B cell (primary cell): ENCODE data around the gene RNF217. TPM values are rescaled to one million over a fixed set of nuclear protein-coding genes. Genes with fewer than 3 reads are reported as not detected.

Source experiments
- ATAC-seq: fragments of 200-7000 bp; cut with Tn5 transposase; one replicate; pipeline ENCODE4 v1.10.0; 2021; ENCODE audit warnings: low read depth, mild to moderate bottlenecking, moderate number of reproducible peaks, moderate library complexity
- CTCF ChIA-PET: fragments of 350-600 bp; sonication (Branson Sonifier 250); formaldehyde crosslinking; loops from one replicate; lab custom pipeline; 2021; ENCODE audit warnings: antibody characterized with exemption, inconsistent platforms; lab: Charles Lee
- POLR2A ChIA-PET: fragments of 350-600 bp; sonication (Branson Sonifier 250); formaldehyde crosslinking; loops from one replicate; lab custom pipeline; 2021; ENCODE audit warnings: antibody characterized with exemption; lab: Charles Lee
- DNase-seq: peaks from one replicate; pipeline ENCODE4 v3.0.0; 2013
- H2AFZ ChIP-seq: 2 replicates; pipeline ENCODE4 v1.6.1; 2012; ENCODE audit warnings: mild to moderate bottlenecking, low read depth, low read length; ENCODE audit not compliant: insufficient read depth, poor library complexity, severe bottlenecking
- H3K27ac ChIP-seq, 2 donors: 1 replicate in 1 of 2; 2 replicates in 1 of 2; pipeline ENCODE4 v1.5.1; 2012 to 2013; ENCODE audit warnings: low read length in 2 of 2, mild to moderate bottlenecking in 2 of 2, moderate library complexity in 1 of 2
- H3K27me3 ChIP-seq, 4 experiments: fragments of 200-600 bp in 1 of 4; sonication (generic) in 1 of 4; replicated peaks in 1 of 4; 1 replicate in 2 of 4; 2 replicates in 2 of 4; pipeline versions ENCODE4 v1.6.1 to v1.7.0; 2013 to 2016; ENCODE audit warnings: low read length in 3 of 4, mild to moderate bottlenecking in 2 of 4, mixed read lengths in 1 of 4, moderate library complexity in 1 of 4; ENCODE audit not compliant: insufficient read depth in 4 of 4, control insufficient read depth in 3 of 4; ENCODE audit errors: control extremely low read depth in 1 of 4
- H3K36me3 ChIP-seq, 2 experiments: replicated peaks in 1 of 2; 1 replicate in 1 of 2; 2 replicates in 1 of 2; pipeline versions ENCODE4 v1.6.1 to v1.7.1; 2013; ENCODE audit warnings: low read length in 1 of 2; ENCODE audit not compliant: insufficient read depth in 2 of 2, control insufficient read depth in 1 of 2; ENCODE audit errors: control extremely low read depth in 1 of 2, extremely low read depth in 1 of 2
- H3K4me1 ChIP-seq, 2 donors: fragments of 200-600 bp in 1 of 2; sonication (generic) in 1 of 2; 1 replicate in 1 of 2; 2 replicates in 1 of 2; pipeline versions ENCODE4 v1.5.1 to v1.6.1; 2013 to 2017; ENCODE audit warnings: low read length in 2 of 2; ENCODE audit not compliant: control insufficient read depth in 2 of 2, insufficient read depth in 2 of 2
- H3K4me2 ChIP-seq: replicated peaks from 2 replicates; pipeline ENCODE3; 2012; ENCODE audit warnings: mild to moderate bottlenecking, low read depth, low read length; ENCODE audit not compliant: poor library complexity, severe bottlenecking
- H3K4me3 ChIP-seq, 5 experiments: fragments of 200-600 bp in 1 of 5; sonication (generic) in 1 of 5; 1 replicate in 3 of 5; 2 replicates in 2 of 5; pipeline versions ENCODE4 v1.5.1 to v1.7.0; 2011 to 2016; ENCODE audit warnings: low read length in 4 of 5, mild to moderate bottlenecking in 4 of 5, low read depth in 2 of 5, control low read depth in 1 of 5, moderate library complexity in 1 of 5; ENCODE audit not compliant: insufficient read depth in 1 of 5; ENCODE audit errors: control extremely low read depth in 1 of 5, extremely low read depth in 1 of 5
- H3K79me2 ChIP-seq: fragments of 200-600 bp; sonication (generic); one replicate; pipeline ENCODE4 v1.6.0; 2016; ENCODE audit warnings: low read length; ENCODE audit not compliant: control insufficient read depth, insufficient read depth
- H3K9ac ChIP-seq: fragments of 200-600 bp; sonication (generic); 2 replicates; pipeline ENCODE4 v1.6.1; 2017; ENCODE audit warnings: mild to moderate bottlenecking, low read length, moderate library complexity
- H3K9me3 ChIP-seq, 3 donors: one replicate each; pipeline versions ENCODE4 v1.6.1 to v1.7.1; 2013; ENCODE audit warnings: low read length in 2 of 3; ENCODE audit not compliant: control insufficient read depth in 2 of 3, insufficient read depth in 1 of 3; ENCODE audit errors: control extremely low read depth in 1 of 3
- H4K20me1 ChIP-seq: 2 replicates; pipeline ENCODE4 v1.6.0; 2012; ENCODE audit warnings: mild to moderate bottlenecking, low read length; ENCODE audit not compliant: insufficient read depth, control insufficient read depth, poor library complexity, severe bottlenecking
- H3K27ac Mint-ChIP-seq: one replicate; pipeline ENCODE4 v1.8.0; 2021; ENCODE audit warnings: mixed read lengths
- H3K27me3 Mint-ChIP-seq: one replicate; pipeline ENCODE4 v1.8.0; 2021; ENCODE audit warnings: mixed read lengths
- H3K4me1 Mint-ChIP-seq: one replicate; pipeline ENCODE4 v1.8.0; 2021; ENCODE audit warnings: mixed read lengths
- H3K4me3 Mint-ChIP-seq: one replicate; pipeline ENCODE4 v1.8.0; 2021; ENCODE audit warnings: mixed read lengths
- H3K9me3 Mint-ChIP-seq: one replicate; pipeline ENCODE4 v1.8.0; 2022; ENCODE audit warnings: mixed read lengths; ENCODE audit not compliant: insufficient read depth
- CTCF ChIP-seq: fragments of 200-600 bp; IDR thresholded peaks from one replicate; pipeline ENCODE4 v1.8.0; 2022; ENCODE audit warnings: antibody characterized with exemption, mild to moderate bottlenecking
- EZH2 ChIP-seq: IDR thresholded peaks from 2 replicates; pipeline ENCODE4 v1.6.1; 2012; ENCODE audit warnings: borderline replicate concordance, low read depth, mild to moderate bottlenecking, moderate library complexity, low read length; ENCODE audit not compliant: insufficient read depth, poor library complexity, severe bottlenecking
- WGBS: methylation state at CpG from one replicate; pipeline ENCODE4 v1.1.5; 2013; ENCODE audit warnings: missing lambda C conversion rate; ENCODE audit not compliant: insufficient coverage; 5-methylcytosine and 5-hydroxymethylcytosine counted together
- intact Hi-C: fragments of 100-400 bp; cut with micrococcal nuclease; formaldehyde crosslinking; loops from one replicate; pipeline ENCODE4 v1.10.0; 2022
- polyA plus RNA-seq: library from polyadenylated mRNA; depleted of rRNA; stranded (reverse); fragments of >200 nt; gene quantifications from 2 replicates; pipeline ENCODE4 v1.2.3, GENCODE V29; 2012
- total RNA-seq, 2 donors: library from RNA; stranded (reverse); fragments of 120-200 nt in 1 of 2; gene quantifications; 1 replicate in 1 of 2; 2 replicates in 1 of 2; pipeline versions ENCODE4 v1.2.3 to v1.2.4, GENCODE V29; 2013 to 2022

RNF217 gene
- total and polyA plus RNA-seq, 2 donors (not counting 1 experiment from before 2014, with no cell fraction given), result 0.03 TPM; not detected in 1

GRCh38 chr6:125004797-125005595, 42.8 kb downstream of the RNF217 start:
- Mint-ChIP-seq H3K9me3 (no peaks in the 10 kb centered on the region), H3K27me3 (no peaks in the 10 kb centered on the region), H3K27ac (no peak overlapping the region), H3K4me1 (no peaks in the 10 kb centered on the region), H3K4me3 (no peak overlapping the region)
- intact Hi-C loops, result no loop called here
- ChIA-PET CTCF (no interaction called here), POLR2A (no interaction called here)
- H4K20me1 ChIP-seq, result no peaks in the 10 kb centered on the region
- H3K79me2 ChIP-seq, result no peaks in the 10 kb centered on the region
- no peak overlapping the region for H2AFZ ChIP-seq
- ATAC-seq, result no peak
- WGBS, result no CpG with 5 or more reads among the region's 2 CpGs
- no peak overlapping the region for H3K27ac ChIP-seq
- no peaks in the 10 kb centered on the region for H3K36me3 ChIP-seq
- no peak for TF ChIP-seq EZH2
- TF ChIP-seq CTCF, result no peak
- no peak overlapping the region for H3K4me3 ChIP-seq
- H3K4me1 ChIP-seq, result no peaks in the 10 kb centered on the region
- no peak overlapping the region for H3K4me2 ChIP-seq
- H3K9me3 ChIP-seq, result peaks cover 0 to 5% (median 0%) of the 10 kb centered on the region in 3 donors
- no peaks in the 10 kb centered on the region for H3K27me3 ChIP-seq
- no peak overlapping the region for H3K9ac ChIP-seq
- no peak for DNase-seq

- no peaks in the 10 kb centered on the region for H4K20me1 ChIP-seq
- H3K4me1 ChIP-seq, result no peaks in the 10 kb centered on the region
- Mint-ChIP-seq H3K4me1 (no peaks in the 10 kb centered on the region), H3K27me3 (no peaks in the 10 kb centered on the region), H3K4me3 (no peak overlapping the region), H3K9me3 (no peaks in the 10 kb centered on the region), H3K27ac (no peak overlapping the region)
- ATAC-seq (no peak), DNase-seq (no peak)
- H3K27ac ChIP-seq, result no peak overlapping the region
- H3K9me3 ChIP-seq, result peaks cover 0 to 5% (median 0%) of the 10 kb centered on the region in 3 donors
- H3K4me3 ChIP-seq, result no peak overlapping the region
- no peak overlapping the region for H3K4me2 ChIP-seq
- H3K27me3 ChIP-seq, result no peaks in the 10 kb centered on the region
- H3K79me2 ChIP-seq, result no peaks in the 10 kb centered on the region
- TF ChIP-seq EZH2 (no peak), CTCF (no peak)
- no peak overlapping the region for H3K9ac ChIP-seq
- ChIA-PET CTCF (no interaction called here), POLR2A (no interaction called here)
- H2AFZ ChIP-seq, result no peak overlapping the region
- 62% methylated on average over 3 of the region's 3 CpGs for WGBS
- H3K36me3 ChIP-seq, result no peaks in the 10 kb centered on the region
- intact Hi-C loops, result no loop called here
Observed at GRCh38 chr6:125008261-125008703, 46.0 kb downstream of the RNF217 start.
